ENCODE data around the gene ZFAND3.

The ZFAND3 gene

DNA sequence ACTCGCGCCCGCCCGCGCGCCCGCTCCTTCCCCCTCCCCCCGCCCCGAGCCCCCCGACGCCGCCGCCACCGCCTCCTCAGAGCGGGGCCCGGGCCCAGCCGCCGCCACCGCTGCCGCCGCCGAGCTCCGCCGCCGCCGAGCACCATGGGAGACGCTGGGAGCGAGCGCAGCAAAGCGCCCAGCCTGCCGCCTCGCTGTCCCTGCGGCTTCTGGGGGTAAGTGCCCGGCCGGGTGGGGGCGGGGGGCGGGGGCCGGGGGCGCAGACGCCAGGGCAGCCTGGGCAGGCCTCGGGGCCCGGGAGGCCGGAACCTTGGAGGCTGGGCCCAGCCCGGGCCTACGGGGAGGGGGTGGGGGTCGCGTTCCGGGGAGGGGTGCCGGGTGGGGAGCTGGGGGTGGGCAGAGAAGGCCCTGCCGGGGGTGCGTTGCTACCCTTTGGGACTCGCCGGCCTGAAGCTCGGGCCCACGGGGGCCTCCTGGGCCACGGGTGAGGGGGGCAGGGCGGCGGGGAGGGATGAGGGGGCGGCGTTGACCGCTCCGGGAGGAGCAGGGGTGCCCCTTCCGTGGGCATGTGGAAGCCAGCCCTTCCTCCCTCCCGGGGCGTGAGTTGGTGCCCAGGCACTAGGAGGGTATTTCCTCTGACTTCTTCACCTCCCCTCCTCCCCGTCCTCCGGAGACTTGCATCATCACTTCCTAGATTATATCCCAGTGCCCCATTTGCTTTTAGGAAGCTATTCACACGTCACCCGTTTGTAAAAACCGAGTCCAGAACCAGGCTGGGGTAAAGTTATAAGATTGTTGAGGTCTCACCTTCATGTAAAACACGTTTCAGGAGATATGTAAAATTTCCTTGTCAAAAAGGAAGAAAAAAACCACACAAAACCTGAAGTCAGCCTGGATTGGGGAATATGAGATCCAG is 533 bp downstream of the ZFAND3 start:
- DNase-seq (ENCODE audit: insufficient read length) = peak; percentile 26
- FAIRE-seq = peak; percentile 60
- TF ChIP-seq POLR2A (IDR thresholded peaks at IDR 0.05; ENCODE audit: low read depth, low read length) (no peak), POLR2AphosphoS5 (IDR thresholded peaks at IDR 0.05; ENCODE audit: low read depth, low read length) (no peak), TAF1 (IDR thresholded peaks at IDR 0.05; ENCODE audit: borderline replicate concordance, low read depth, low read length) (no peak)

- no peak for FAIRE-seq
- DNase-seq (ENCODE audit: insufficient read length) = no peak
- TF ChIP-seq POLR2AphosphoS5 (IDR thresholded peaks at IDR 0.05; ENCODE audit: low read depth, low read length) (no peak), POLR2A (IDR thresholded peaks at IDR 0.05; ENCODE audit: low read depth, low read length) (no peak), TAF1 (IDR thresholded peaks at IDR 0.05; ENCODE audit: borderline replicate concordance, low read depth, low read length) (no peak)
Observed at GRCh38 chr6:37820718-37821079, 1.2 kb downstream of the ZFAND3 start.

- no peak for TF ChIP-seq TAF1 (IDR thresholded peaks at IDR 0.05; ENCODE audit: borderline replicate concordance, low read depth, low read length)
- TF ChIP-seq POLR2AphosphoS5 (IDR thresholded peaks at IDR 0.05; ENCODE audit: low read depth, low read length) = no peak
- no peak for TF ChIP-seq POLR2A (IDR thresholded peaks at IDR 0.05; ENCODE audit: low read depth, low read length)
- FAIRE-seq (no peak), DNase-seq (ENCODE audit: insufficient read length) (no peak)
Observed at GRCh38 chr6:37821446-37821845, 1.9 kb downstream of the ZFAND3 start.

DNA sequence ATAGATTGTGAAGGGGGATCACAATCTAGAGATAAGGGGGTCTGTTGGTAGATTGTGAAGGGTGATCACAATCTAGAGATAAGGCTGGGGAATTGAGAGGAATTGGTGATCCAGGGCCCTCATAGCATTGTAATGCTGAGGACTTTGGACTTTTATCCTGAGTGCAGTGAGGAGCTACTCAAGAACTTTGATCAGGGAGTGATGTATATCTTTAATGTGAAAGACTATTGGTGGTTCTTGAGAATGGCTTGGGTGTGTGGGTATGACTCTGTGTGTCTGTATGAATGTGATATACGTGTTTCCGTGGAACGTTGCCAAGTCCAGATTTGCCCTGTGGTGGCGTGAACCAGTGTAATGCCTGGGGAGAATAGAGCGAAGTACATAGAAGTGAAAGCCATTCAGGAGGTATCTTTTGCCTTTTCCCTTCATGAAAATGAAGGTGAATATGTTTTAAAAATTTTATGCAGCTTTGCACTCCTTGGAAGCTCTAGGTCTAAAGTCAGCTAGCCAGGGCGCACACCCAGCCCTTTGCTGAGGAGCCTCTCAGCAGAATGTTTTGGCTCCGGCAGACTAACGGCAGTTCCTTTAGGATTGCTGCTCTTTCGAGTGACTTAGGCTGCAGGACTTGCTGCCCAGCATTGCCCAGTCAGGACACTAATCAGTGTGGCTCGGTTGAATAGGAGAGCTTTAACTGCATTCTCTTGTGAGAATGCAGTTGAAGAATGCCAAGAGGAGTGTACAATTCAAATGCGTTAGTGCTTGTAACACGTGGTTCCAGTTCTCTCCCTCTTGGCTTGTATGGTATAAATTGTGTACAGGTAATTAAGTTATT is 3.5 kb downstream of the ZFAND3 start:
- FAIRE-seq (no peak), DNase-seq (ENCODE audit: insufficient read length) (no peak)

GRCh38 chr6:37824170-37824569 is 4.6 kb downstream of the ZFAND3 start:
- no peak for FAIRE-seq
- TF ChIP-seq POLR2A (IDR thresholded peaks at IDR 0.05; ENCODE audit: low read depth, low read length) = no peak
- no peak for TF ChIP-seq POLR2AphosphoS5 (IDR thresholded peaks at IDR 0.05; ENCODE audit: low read depth, low read length)
- no peak for TF ChIP-seq TAF1 (IDR thresholded peaks at IDR 0.05; ENCODE audit: borderline replicate concordance, low read depth, low read length)
- no peak for DNase-seq (ENCODE audit: insufficient read length)

More for the DNA sequence above, 3.5 kb downstream of the ZFAND3 start:
- no peak for TF ChIP-seq TAF1 (IDR thresholded peaks at IDR 0.05; ENCODE audit: borderline replicate concordance, low read depth, low read length)
- TF ChIP-seq POLR2A (IDR thresholded peaks at IDR 0.05; ENCODE audit: low read depth, low read length) = no peak
- TF ChIP-seq POLR2AphosphoS5 (IDR thresholded peaks at IDR 0.05; ENCODE audit: low read depth, low read length) = no peak

GRCh38 chr6:37826188-37826587 is 6.7 kb downstream of the ZFAND3 start:
- TF ChIP-seq POLR2AphosphoS5 (IDR thresholded peaks at IDR 0.05; ENCODE audit: low read depth, low read length) (no peak), POLR2A (IDR thresholded peaks at IDR 0.05; ENCODE audit: low read depth, low read length) (no peak), TAF1 (IDR thresholded peaks at IDR 0.05; ENCODE audit: borderline replicate concordance, low read depth, low read length) (no peak)
- FAIRE-seq (no peak), DNase-seq (ENCODE audit: insufficient read length) (no peak)

GRCh38 chr6:37826993-37827392 is 7.5 kb downstream of the ZFAND3 start:
- DNase-seq (ENCODE audit: insufficient read length) (no peak), FAIRE-seq (no peak)
- no peak for TF ChIP-seq POLR2AphosphoS5 (IDR thresholded peaks at IDR 0.05; ENCODE audit: low read depth, low read length)
- no peak for TF ChIP-seq TAF1 (IDR thresholded peaks at IDR 0.05; ENCODE audit: borderline replicate concordance, low read depth, low read length)
- no peak for TF ChIP-seq POLR2A (IDR thresholded peaks at IDR 0.05; ENCODE audit: low read depth, low read length)

- TF ChIP-seq POLR2AphosphoS5 (IDR thresholded peaks at IDR 0.05; ENCODE audit: low read depth, low read length) = no peak
- no peak for TF ChIP-seq TAF1 (IDR thresholded peaks at IDR 0.05; ENCODE audit: borderline replicate concordance, low read depth, low read length)
- DNase-seq (ENCODE audit: insufficient read length) (no peak), FAIRE-seq (no peak)
Observed at GRCh38 chr6:37827603-37828265, 8.2 kb downstream of the ZFAND3 start.

DNA sequence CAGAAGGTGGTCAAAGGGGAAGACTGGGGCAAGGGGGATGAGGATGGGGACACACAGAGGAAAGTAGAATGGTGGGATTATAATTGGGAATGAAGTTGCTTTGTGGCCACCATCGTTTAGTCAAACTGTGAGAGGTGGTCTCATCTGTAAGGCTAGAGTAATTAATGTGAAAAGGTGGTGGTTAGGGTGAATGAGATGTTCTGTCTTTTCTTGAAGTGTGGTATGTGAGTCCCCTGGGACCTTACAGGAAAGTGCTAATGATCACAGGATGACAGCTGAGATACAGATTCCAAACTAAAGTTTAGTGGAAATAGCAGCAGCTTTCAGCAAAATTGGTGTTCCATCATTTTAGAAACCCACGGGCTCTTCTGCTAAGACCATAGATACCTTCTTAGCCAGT is 10.7 kb downstream of the ZFAND3 start:
- FAIRE-seq = peak; percentile 24
- TF ChIP-seq POLR2A (IDR thresholded peaks at IDR 0.05; ENCODE audit: low read depth, low read length) (no peak), TAF1 (IDR thresholded peaks at IDR 0.05; ENCODE audit: borderline replicate concordance, low read depth, low read length) (no peak), POLR2AphosphoS5 (IDR thresholded peaks at IDR 0.05; ENCODE audit: low read depth, low read length) (no peak)
- no peak for DNase-seq (ENCODE audit: insufficient read length)

- DNase-seq (ENCODE audit: insufficient read length) (no peak), FAIRE-seq (no peak)
- TF ChIP-seq TAF1 (IDR thresholded peaks at IDR 0.05; ENCODE audit: borderline replicate concordance, low read depth, low read length) (no peak), POLR2A (IDR thresholded peaks at IDR 0.05; ENCODE audit: low read depth, low read length) (no peak), POLR2AphosphoS5 (IDR thresholded peaks at IDR 0.05; ENCODE audit: low read depth, low read length) (no peak)
Observed at GRCh38 chr6:37831457-37831856, 11.9 kb downstream of the ZFAND3 start.

GRCh38 chr6:37835923-37836322 is 16.4 kb downstream of the ZFAND3 start:
- no peak for TF ChIP-seq POLR2A (IDR thresholded peaks at IDR 0.05; ENCODE audit: low read depth, low read length)
- no peak for TF ChIP-seq POLR2AphosphoS5 (IDR thresholded peaks at IDR 0.05; ENCODE audit: low read depth, low read length)
- TF ChIP-seq TAF1 (IDR thresholded peaks at IDR 0.05; ENCODE audit: borderline replicate concordance, low read depth, low read length) = no peak
- DNase-seq (ENCODE audit: insufficient read length) = no peak
- peak; percentile 69 for FAIRE-seq
